Endodermal cell (in vitro differentiated cells): ENCODE results near the gene RAPGEF2. TPM values are rescaled to one million over a fixed set of nuclear protein-coding genes. Genes with fewer than 3 reads are reported as not detected.

Experiments used
- DNase-seq: peaks from one replicate; pipeline ENCODE4 v3.0.0-alpha.2; 2017
- H3K27ac ChIP-seq: 2 replicates; pipeline ENCODE4 v1.5.1; 2013; ENCODE audit warnings: mild to moderate bottlenecking, low read depth, low read length, moderate library complexity
- H3K27me3 ChIP-seq: 2 replicates; pipeline ENCODE4 v1.6.1; 2013; ENCODE audit warnings: mild to moderate bottlenecking, low read length, moderate library complexity; ENCODE audit not compliant: insufficient read depth, control insufficient read depth, poor library complexity, severe bottlenecking
- H3K36me3 ChIP-seq: 2 replicates; pipeline ENCODE4 v1.7.0; 2013; ENCODE audit warnings: mild to moderate bottlenecking, low read length, moderate library complexity; ENCODE audit not compliant: control insufficient read depth, insufficient read depth
- H3K4me1 ChIP-seq: one replicate; pipeline ENCODE4 v1.7.0; 2013; ENCODE audit warnings: low read length; ENCODE audit not compliant: control insufficient read depth, insufficient read depth
- H3K4me3 ChIP-seq: 2 replicates; pipeline ENCODE4 v1.5.1; 2013; ENCODE audit warnings: mild to moderate bottlenecking, low read length, moderate library complexity
- H3K9ac ChIP-seq: 2 replicates; pipeline ENCODE4 v1.6.1; 2013; ENCODE audit warnings: mild to moderate bottlenecking, low read length, moderate library complexity; ENCODE audit not compliant: poor library complexity, severe bottlenecking; ENCODE audit errors: extremely low read depth
- H3K9me3 ChIP-seq: 2 replicates; pipeline ENCODE4 v1.6.1; 2013; ENCODE audit warnings: mild to moderate bottlenecking, low read length, moderate library complexity; ENCODE audit not compliant: control insufficient read depth
- H3K27ac Mint-ChIP-seq: 2 replicates; pipeline ENCODE4 v1.8.0; 2020; ENCODE audit warnings: mixed read lengths
- H3K27me3 Mint-ChIP-seq: 2 replicates; pipeline ENCODE4 v1.8.0; 2021; ENCODE audit warnings: mild to moderate bottlenecking, mixed read lengths; ENCODE audit not compliant: insufficient read depth
- H3K36me3 Mint-ChIP-seq: 2 replicates; pipeline ENCODE4 v1.8.0; 2020; ENCODE audit warnings: low read depth, mixed read lengths
- H3K4me1 Mint-ChIP-seq: 2 replicates; pipeline ENCODE4 v1.8.0; 2020; ENCODE audit warnings: mixed read lengths
- H3K4me3 Mint-ChIP-seq: 2 replicates; pipeline ENCODE4 v1.8.0; 2020; ENCODE audit warnings: mild to moderate bottlenecking, moderate library complexity, mixed read lengths
- H3K9me3 Mint-ChIP-seq: 2 replicates; pipeline ENCODE4 v1.8.0; 2020; ENCODE audit warnings: mild to moderate bottlenecking, mixed read lengths
- CTCF ChIP-seq: fragments of 200-600 bp; sonication (generic); conservative IDR thresholded peaks from 2 replicates; pipeline ENCODE4 v1.5.0; 2021; ENCODE audit warnings: antibody characterized with exemption, mild to moderate bottlenecking
- WGBS, 2 experiments: methylation state at CpG; one replicate each; pipeline versions ENCODE4 v1.1.5 to v1.1.7; 2013; ENCODE audit warnings: missing lambda C conversion rate in 2 of 2, mixed read lengths in 1 of 2; ENCODE audit not compliant: insufficient coverage in 1 of 2, insufficient read length in 1 of 2; 5-methylcytosine and 5-hydroxymethylcytosine counted together
- total RNA-seq, 2 donors: library from RNA; stranded (reverse); fragmentation: NEBNext Ultra II Directional in 1 of 2; extraction: Animal tissue kit (Norgen Biotek cat#: 25700) in 1 of 2; gene quantifications; 2 replicates in 1 of 2; 3 replicates in 1 of 2; pipeline ENCODE4 v1.2.1, GENCODE V29; 2021

Gene RAPGEF2
- total RNA-seq, 2 donors from 2014 or later: 63.4 to 78.2 TPM

- no peak overlapping the region for H3K4me3 Mint-ChIP-seq
- no peaks in the 10 kb centered on the region for H3K4me1 Mint-ChIP-seq
- no peak overlapping the region for H3K27ac Mint-ChIP-seq
- H3K27me3 ChIP-seq: no peaks in the 10 kb centered on the region
- no peak for TF ChIP-seq CTCF
- H3K4me1 ChIP-seq: no peaks in the 10 kb centered on the region
- H3K27me3 Mint-ChIP-seq: no peaks in the 10 kb centered on the region
- no peak overlapping the region for H3K9ac ChIP-seq
- no peak overlapping the region for H3K27ac ChIP-seq
- no peak overlapping the region for H3K4me3 ChIP-seq
- no peaks in the 10 kb centered on the region for H3K9me3 ChIP-seq
- no peaks in the 10 kb centered on the region for H3K9me3 Mint-ChIP-seq
- no peak for DNase-seq
- WGBS, 2 experiments: 96 to 100% methylated on average over 2 of the region's 2 CpGs
- peaks cover 67% of the 10 kb centered on the region for H3K36me3 ChIP-seq
- peaks cover 71% of the 10 kb centered on the region for H3K36me3 Mint-ChIP-seq
Observed at GRCh38 chr4:159337041-159337440, 234.2 kb downstream of the RAPGEF2 start.

GRCh38 chr4:159341522-159341921 lies 238.6 kb downstream of the RAPGEF2 start:
- Histone ChIP-seq H3K27me3 (no peaks in the 10 kb centered on the region), H3K9me3 (no peaks in the 10 kb centered on the region), H3K27ac (no peak overlapping the region), H3K9ac (no peak overlapping the region), H3K36me3 (peaks cover 79% of the 10 kb centered on the region), H3K4me3 (no peak overlapping the region), H3K4me1 (no peaks in the 10 kb centered on the region)
- WGBS, 2 experiments: 100% methylated on average over 2 of the region's 2 CpGs; no CpG with 5 or more reads in 1 of the 2 experiments
- no peaks in the 10 kb centered on the region for H3K9me3 Mint-ChIP-seq
- DNase-seq: no peak
- H3K4me1 Mint-ChIP-seq: no peaks in the 10 kb centered on the region
- no peak for TF ChIP-seq CTCF
- H3K27ac Mint-ChIP-seq: no peak overlapping the region
- peaks cover 75% of the 10 kb centered on the region for H3K36me3 Mint-ChIP-seq
- H3K4me3 Mint-ChIP-seq: no peak overlapping the region
- no peaks in the 10 kb centered on the region for H3K27me3 Mint-ChIP-seq

GRCh38 chr4:159342374-159342773 lies 239.5 kb downstream of the RAPGEF2 start:
- H3K9me3 Mint-ChIP-seq: no peaks in the 10 kb centered on the region
- peaks cover 85% of the 10 kb centered on the region for H3K36me3 ChIP-seq
- H3K4me3 ChIP-seq: no peak overlapping the region
- no peaks in the 10 kb centered on the region for H3K4me1 ChIP-seq
- 98% methylated on average over 3 of the region's 3 CpGs; no CpG with 5 or more reads in 1 of the 2 experiments for WGBS, 2 experiments
- H3K27ac ChIP-seq: no peak overlapping the region
- H3K4me1 Mint-ChIP-seq: no peaks in the 10 kb centered on the region
- no peak overlapping the region for H3K27ac Mint-ChIP-seq
- no peaks in the 10 kb centered on the region for H3K9me3 ChIP-seq
- no peak for TF ChIP-seq CTCF
- H3K9ac ChIP-seq: no peak overlapping the region
- H3K4me3 Mint-ChIP-seq: no peak overlapping the region
- no peak for DNase-seq
- H3K27me3 Mint-ChIP-seq: no peaks in the 10 kb centered on the region
- peaks cover 76% of the 10 kb centered on the region for H3K36me3 Mint-ChIP-seq
- H3K27me3 ChIP-seq: no peaks in the 10 kb centered on the region
